SK-N-SH (cell line): ENCODE measurements around the gene POLR1H. TPM values are rescaled to one million over a fixed set of nuclear protein-coding genes. Genes with fewer than 3 reads are reported as not detected.
A peak's percentile ranks its signal among the peaks of the same experiment; 100 is the strongest.

ENCODE experiments used
- CTCF ChIA-PET: fragments of 300-600, 350-600 bp; formaldehyde crosslinking; extraction: SDS; loops from one replicate; lab custom pipeline; 2021; lab: Yijun Ruan, JAX
- POLR2A ChIA-PET: fragments of 350-600 bp; sonication (Branson Sonifier 250); formaldehyde crosslinking; extraction: SDS; loops from one replicate; lab custom pipeline; 2020; ENCODE audit warnings: antibody characterized with exemption, inconsistent platforms; lab: Yijun Ruan, JAX
- DNase-seq: peaks from one replicate; pipeline ENCODE4 v3.0.0; 2012
- H2AFZ ChIP-seq: fragments of 200-600 bp; sonication (generic); 2 replicates; pipeline ENCODE4 v1.8.1; 2016; ENCODE audit warnings: antibody characterized with exemption, mild to moderate bottlenecking, low read depth
- H3F3A ChIP-seq: fragments of 200-600 bp; sonication (generic); replicated peaks from 2 replicates; pipeline ENCODE3; 2016; ENCODE audit warnings: antibody characterized with exemption, mild to moderate bottlenecking; ENCODE audit not compliant: insufficient read depth
- H3K27ac ChIP-seq, 2 experiments: fragments of 200-500 bp in 1 of 2; fragments of 200-600 bp in 1 of 2; sonication (Bioruptor generic) in 1 of 2; sonication (generic), shearing (Covaris generic) in 1 of 2; 2 replicates each; pipeline versions ENCODE4 v1.5.1 to v1.6.1; 2014 to 2016; ENCODE audit warnings: low read depth in 2 of 2, inconsistent platforms in 1 of 2, low read length in 1 of 2, mild to moderate bottlenecking in 1 of 2, mixed read lengths in 1 of 2
- H3K27me3 ChIP-seq: fragments of 200-600 bp; sonication (generic), shearing (Covaris generic); 2 replicates; pipeline ENCODE4 v1.6.1; 2016; ENCODE audit warnings: mixed run types; ENCODE audit not compliant: insufficient read depth
- H3K36me3 ChIP-seq, 2 experiments: fragments of 200-500 bp in 1 of 2; fragments of 200-600 bp in 1 of 2; sonication (Bioruptor generic) in 1 of 2; sonication (generic) in 1 of 2; replicated peaks in 1 of 2; 2 replicates each; pipeline versions ENCODE3 to v1.5.1; 2014 to 2016; ENCODE audit warnings: low read length in 1 of 2, mild to moderate bottlenecking in 1 of 2; ENCODE audit not compliant: insufficient read depth in 2 of 2, control insufficient read depth in 1 of 2
- H3K4me1 ChIP-seq, 2 experiments: fragments of 200-500 bp in 1 of 2; fragments of 200-600 bp in 1 of 2; sonication (Bioruptor generic) in 1 of 2; sonication (generic), shearing (Covaris generic) in 1 of 2; 2 replicates each; pipeline versions ENCODE4 v1.5.1 to v1.6.1; 2014 to 2016; ENCODE audit warnings: low read depth in 1 of 2, low read length in 1 of 2, mixed run types in 1 of 2; ENCODE audit not compliant: insufficient read depth in 2 of 2, control insufficient read depth in 1 of 2
- H3K4me2 ChIP-seq: fragments of 200-600 bp; sonication (generic), shearing (Covaris generic); 2 replicates; pipeline ENCODE4 v1.6.1; 2017; ENCODE audit warnings: mixed run types
- H3K4me3 ChIP-seq, 2 experiments: fragments of 200-500 bp in 1 of 2; fragments of 200-600 bp in 1 of 2; sonication (Bioruptor generic) in 1 of 2; sonication (generic), shearing (Covaris generic) in 1 of 2; 2 replicates each; pipeline versions ENCODE4 v1.5.1 to v1.8.1; 2014 to 2016; ENCODE audit warnings: low read depth in 2 of 2, inconsistent platforms in 1 of 2, low read length in 1 of 2, mild to moderate bottlenecking in 1 of 2, mixed read lengths in 1 of 2, moderate library complexity in 1 of 2
- H3K79me2 ChIP-seq: fragments of 200-600 bp; sonication (generic); 2 replicates; pipeline ENCODE4 v1.8.1; 2017; ENCODE audit warnings: mild to moderate bottlenecking; ENCODE audit not compliant: insufficient read depth
- H3K9ac ChIP-seq: fragments of 200-600 bp; sonication (generic); 2 replicates; pipeline ENCODE4 v1.6.1; 2017; ENCODE audit warnings: mixed run types
- H3K9me2 ChIP-seq: fragments of 200-600 bp; sonication (generic); 2 replicates; pipeline ENCODE4 v1.6.1; 2017; ENCODE audit warnings: mixed run types
- H3K9me3 ChIP-seq: fragments of 200-600 bp; sonication (generic); 2 replicates; pipeline ENCODE4 v1.6.1; 2017; ENCODE audit warnings: mixed run types, mild to moderate bottlenecking, moderate library complexity
- H4K20me1 ChIP-seq: fragments of 200-600 bp; sonication (generic); 2 replicates; pipeline ENCODE4 v1.6.1; 2017; ENCODE audit warnings: mild to moderate bottlenecking, mixed run types; ENCODE audit not compliant: insufficient read depth
- CHD2 ChIP-seq: fragments of 150-350 bp; IDR thresholded peaks from 2 replicates; pipeline ENCODE4 v1.6.1; 2018; ENCODE audit warnings: low read length; ENCODE audit not compliant: partially characterized antibody
- ELF1 ChIP-seq: IDR thresholded peaks from 2 replicates; pipeline ENCODE4 v1.4.0; 2012
- FOXJ3 ChIP-seq: sonication (generic); formaldehyde crosslinking; IDR thresholded peaks from 2 replicates; pipeline ENCODE4 v1.5.1; 2020; ENCODE audit warnings: mild to moderate bottlenecking, missing genetic modification reagents
- FOXM1 ChIP-seq: IDR thresholded peaks from 2 replicates; pipeline ENCODE4 v1.4.0; 2012; ENCODE audit warnings: low read depth, mild to moderate bottlenecking
- GABPA ChIP-seq: IDR thresholded peaks from 2 replicates; pipeline ENCODE4 v1.4.0; 2012; ENCODE audit warnings: low read depth, mild to moderate bottlenecking
- JUND ChIP-seq: IDR thresholded peaks from 2 replicates; pipeline ENCODE4 v1.4.0; 2012
- RAD21 ChIP-seq: IDR thresholded peaks from 2 replicates; pipeline ENCODE4 v1.6.1; 2012; ENCODE audit warnings: mild to moderate bottlenecking, low read length
- SMC3 ChIP-seq: IDR thresholded peaks from 2 replicates; pipeline ENCODE4 v1.6.1; 2012; ENCODE audit warnings: low read depth, low read length, improper control_type of control experiment
- TAF1 ChIP-seq: IDR thresholded peaks from 2 replicates; pipeline ENCODE4 v1.6.1; 2012; ENCODE audit warnings: low read depth, mild to moderate bottlenecking, low read length, moderate library complexity, borderline replicate concordance
- TCF12 ChIP-seq: IDR thresholded peaks from 2 replicates; pipeline ENCODE4 v1.4.0; 2012
- USF2 ChIP-seq: fragments of 150-350 bp; IDR thresholded peaks from 2 replicates; pipeline ENCODE4 v1.6.1; 2017; ENCODE audit warnings: antibody characterized with exemption, low read length, low read depth, borderline replicate concordance
- YY1 ChIP-seq: IDR thresholded peaks from 2 replicates; pipeline ENCODE4 v1.4.0; 2012; ENCODE audit warnings: low read depth, mild to moderate bottlenecking
- WGBS: methylation state at CpG from one replicate; pipeline ENCODE4 v1.1.6; 2017; ENCODE audit warnings: low lambda C conversion rate; 5-methylcytosine and 5-hydroxymethylcytosine counted together
- polyA plus RNA-seq, 3 experiments: library from polyadenylated mRNA; depleted of rRNA; stranded (reverse); fragments of >200 nt; gene quantifications; 2 replicates each; pipeline ENCODE4 v1.2.3, GENCODE V29; 2012

Gene POLR1H
- polyA plus RNA-seq, 1 of the 3 experiments (the other 2 are of a cell fraction), result 40.6 TPM

GRCh38 chr6:30063315-30063714 lies 2.2 kb downstream of the POLR1H start:
- H3K4me3 ChIP-seq, result no peak overlapping the region
- no peaks in the 10 kb centered on the region for H4K20me1 ChIP-seq
- peaks cover 11% of the 10 kb centered on the region for H3F3A ChIP-seq
- no peak overlapping the region for H3K27ac ChIP-seq
- WGBS, result 85% methylated on average over 2 of the region's 2 CpGs
- H3K9ac ChIP-seq, result no peak overlapping the region
- H3K79me2 ChIP-seq, result peaks cover 48% of the 10 kb centered on the region
- CTCF ChIA-PET, result no interaction called here
- H3K9me3 ChIP-seq, result no peaks in the 10 kb centered on the region
- H3K4me1 ChIP-seq, result peaks cover 6 to 25% of the 10 kb centered on the region in 2 experiments; a peak in 3 of 4 replicates
- no peaks in the 10 kb centered on the region for H3K27me3 ChIP-seq
- H3K36me3 ChIP-seq, result peaks cover 11 to 18% of the 10 kb centered on the region in 2 experiments
- no peaks in the 10 kb centered on the region for H3K9me2 ChIP-seq
- no peak overlapping the region for H3K4me2 ChIP-seq
- TF ChIP-seq GABPA (no peak), YY1 (no peak), TCF12 (no peak), FOXJ3 (CRISPR knock-in tag) (no peak), FOXM1 (no peak), SMC3 (no peak), ELF1 (no peak), RAD21 (no peak), CHD2 (no peak), USF2 (no peak)
- TF ChIP-seq, all 33 proteins: peak for 0
- POLR2A ChIA-PET, result no interaction called here
- no peak for DNase-seq
- no peak overlapping the region for H2AFZ ChIP-seq

- ChIA-PET POLR2A (interaction anchor here (1.0 to 1.3 kb wide), 4 partner anchors 8 to 37 kb away, joined by 3 to 6 read pairs (median 4); no protein-coding TSS in a partner anchor), CTCF (interaction anchor here (1.0 to 1.6 kb wide), 3 partner anchors 29 to 65 kb away, joined by 4 to 6 read pairs (median 4); no protein-coding TSS in a partner anchor)
These were observed 5.0 kb downstream of the POLR1H start for GRCh38 chr6:30066082-30066481.

More at GRCh38 chr6:30066082-30066481, 5.0 kb downstream of the POLR1H start:
- Histone ChIP-seq H3K27me3 (no peaks in the 10 kb centered on the region), H3F3A (peaks cover 11% of the 10 kb centered on the region), H3K4me2 (peak overlapping the region; percentile 86), H4K20me1 (no peaks in the 10 kb centered on the region), H2AFZ (peak overlapping the region; percentile 90), H3K9me3 (no peaks in the 10 kb centered on the region), H3K27ac (peak overlapping the region; percentile 84 to 97), H3K36me3 (peaks cover 11 to 36% of the 10 kb centered on the region in 2 experiments), H3K9ac (peak overlapping the region; percentile 66), H3K79me2 (peaks cover 36% of the 10 kb centered on the region), H3K4me3 (peak overlapping the region; percentile 61 to 67), H3K4me1 (peaks cover 0 to 20% of the 10 kb centered on the region in 2 experiments; a peak in 2 of 4 replicates), H3K9me2 (no peaks in the 10 kb centered on the region)
- WGBS, result 13% methylated on average over 4 of the region's 4 CpGs
- TF ChIP-seq JUND, result 0 out of 2 replicates have a peak, but pooled peaks have one; percentile 8
- no peak for TF ChIP-seq TAF1
- no peak for DNase-seq
